NCI-H2196 (cell line): ENCODE data around the gene FCHSD2.
"Not testable (repeated sequence)": the region's sequence is repeated elsewhere in the genome, so short reads cannot be mapped to it uniquely, and the experiment has no call there.

Experiments used
- DNase-seq: peaks from one replicate; lab custom pipeline; 2025; ENCODE audit not compliant: unreplicated experiment; lab: John Stamatoyannopoulos, UW

FCHSD2 gene

GRCh38 chr11:73126804-73127480 lies 15.2 kb downstream of the FCHSD2 start:
- DNase-seq = no peak

GRCh38 chr11:73124800-73125199 lies 17.3 kb downstream of the FCHSD2 start:
- DNase-seq = no peak

- not testable (repeated sequence) for DNase-seq
These were observed 18.2 kb downstream of the FCHSD2 start for GRCh38 chr11:73123892-73124291.

GRCh38 chr11:73121692-73122091 lies 20.4 kb downstream of the FCHSD2 start:
- no peak for DNase-seq

- no peak for DNase-seq
These were observed 25.0 kb downstream of the FCHSD2 start for GRCh38 chr11:73117071-73117470.

GRCh38 chr11:73116636-73117035 lies 25.5 kb downstream of the FCHSD2 start:
- DNase-seq = no peak

GRCh38 chr11:73114835-73115220 lies 27.3 kb downstream of the FCHSD2 start:
- DNase-seq = no peak

- DNase-seq = no peak
These were observed 27.8 kb downstream of the FCHSD2 start for GRCh38 chr11:73114110-73114834.

GRCh38 chr11:73113426-73113825 lies 28.7 kb downstream of the FCHSD2 start:
- DNase-seq = no peak

- DNase-seq = no peak
These were observed 34.5 kb downstream of the FCHSD2 start for GRCh38 chr11:73107597-73107996.

- DNase-seq = no peak
These were observed 35.8 kb downstream of the FCHSD2 start for GRCh38 chr11:73106347-73106746.

GRCh38 chr11:73100578-73100977 lies 41.5 kb downstream of the FCHSD2 start:
- no peak for DNase-seq

- no peak for DNase-seq
These were observed 42.4 kb downstream of the FCHSD2 start for GRCh38 chr11:73099512-73100266.

GRCh38 chr11:73095613-73096012 lies 46.5 kb downstream of the FCHSD2 start:
- DNase-seq = no peak

- no peak for DNase-seq
These were observed 50.4 kb downstream of the FCHSD2 start for GRCh38 chr11:73091521-73092305.

GRCh38 chr11:73087730-73088129 lies 54.4 kb downstream of the FCHSD2 start:
- DNase-seq = no peak

- DNase-seq = no peak
These were observed 56.8 kb downstream of the FCHSD2 start for GRCh38 chr11:73085189-73085875.

GRCh38 chr11:73078631-73079030 lies 63.5 kb downstream of the FCHSD2 start:
- no peak for DNase-seq

GRCh38 chr11:73077454-73077853 lies 64.7 kb downstream of the FCHSD2 start:
- DNase-seq = no peak

GRCh38 chr11:73074319-73074718 lies 67.8 kb downstream of the FCHSD2 start:
- no peak for DNase-seq
